Measurements from ENCODE around the gene NAALADL2. TPM values are rescaled to one million over a fixed set of nuclear protein-coding genes. Genes with fewer than 3 reads are reported as not detected.
"Not testable (repeated sequence)": the region's sequence is repeated elsewhere in the genome, so short reads cannot be mapped to it uniquely, and the experiment has no call there.

The NAALADL2 gene
- total and polyA plus RNA-seq, 2 of the 8 experiments (the other 6 are each of a cell fraction or from before 2014, with no cell fraction given) = 0.12 to 0.22 TPM

GRCh38 chr3:175087128-175087527 lies 228.0 kb downstream of the NAALADL2 start:
- H3K79me1 ChIP-seq (ENCODE audit: low read depth, low read length); H3K36me3 ChIP-seq (ENCODE audit: control insufficient read depth in 2 of 4, insufficient read depth in 4 of 4, low read length in 3 of 4); H4K20me1 ChIP-seq (replicated peaks in 1 of 2; ENCODE audit: control insufficient read depth in 1 of 2, insufficient read depth in 2 of 2, low read length in 2 of 2); CTCF ChIA-PET (ENCODE audit: partially characterized antibody); H2AFZ ChIP-seq (ENCODE audit: low read length); H3K18ac ChIP-seq (ENCODE audit: extremely low read depth, low read length); H3K9ac ChIP-seq (replicated peaks in 1 of 4; ENCODE audit: extremely low read depth in 1 of 4, low read depth in 3 of 4, low read length in 3 of 4); FAIRE-seq; H2AK5ac ChIP-seq (ENCODE audit: low read depth, low read length); H2BK5ac ChIP-seq (ENCODE audit: low read depth, low read length); H4K8ac ChIP-seq (ENCODE audit: extremely low read depth, insufficient read depth, low read length); H3K56ac ChIP-seq (replicated peaks; ENCODE audit: insufficient read length, low read depth, low read length); DNase-seq (ENCODE audit: low read depth in 1 of 2, low spot score in 2 of 2); H3K23ac ChIP-seq (ENCODE audit: insufficient read length); H3K14ac ChIP-seq (ENCODE audit: insufficient read length); H3K4me1 ChIP-seq (replicated peaks in 1 of 4; ENCODE audit: control insufficient read depth in 3 of 4, insufficient read depth in 4 of 4, low read length in 3 of 4); H4K91ac ChIP-seq (replicated peaks; ENCODE audit: insufficient read length, low read length); H2BK20ac ChIP-seq (ENCODE audit: low read length); H2BK12ac ChIP-seq (ENCODE audit: low read depth, low read length); H3K27ac ChIP-seq (ENCODE audit: low read depth, low read length); H3K79me2 ChIP-seq (ENCODE audit: control insufficient read depth in 1 of 2, insufficient read depth in 2 of 2, low read length in 2 of 2); H3K9me3 ChIP-seq (ENCODE audit: insufficient read depth in 2 of 2, low read depth in 1 of 2, low read length in 1 of 2); H2BK120ac ChIP-seq (replicated peaks; ENCODE audit: low read depth, low read length); H3K4ac ChIP-seq (replicated peaks; ENCODE audit: insufficient read length, low read depth, low read length); H3K4me3 ChIP-seq (ENCODE audit: extremely low read depth in 1 of 4, insufficient read depth in 2 of 4, low read depth in 3 of 4, low read length in 4 of 4); H3K4me2 ChIP-seq (ENCODE audit: insufficient read depth in 1 of 2, low read depth in 2 of 2, low read length in 2 of 2); H3K27me3 ChIP-seq (replicated peaks in 1 of 4; ENCODE audit: control insufficient read depth in 3 of 4, extremely low read depth in 1 of 4, insufficient read depth in 3 of 4, low read length in 3 of 4); H2BK15ac ChIP-seq (ENCODE audit: low read length); H3K23me2 ChIP-seq (ENCODE audit: low read depth, low read length); POLR2A ChIA-PET (ENCODE audit: partially characterized antibody); H4K5ac ChIP-seq (ENCODE audit: insufficient read length, low read depth, low read length): not testable (repeated sequence)
- WGBS, 2 experiments (ENCODE audit: extremely low coverage in 1 of 2, insufficient coverage in 1 of 2, insufficient read length in 1 of 2, insufficient replicate concordance in 2 of 2, low coverage in 1 of 2, low lambda C conversion rate in 2 of 2, missing lambda C conversion rate in 1 of 2) = 76% methylated on average over 7 of the region's 19 CpGs; no CpG with 5 or more reads in 1 of the 2 experiments
